Dedifferentiated amniotic fluid mesenchymal stem cell (primary cell): ENCODE measurements around the gene NPR2.

Source experiments
- DNase-seq: peaks from one replicate; pipeline ENCODE4 v3.0.0-alpha.2; 2016; ENCODE audit errors: extremely low spot score

NPR2 gene

GRCh38 chr9:35791297-35791921 is at the start of gene NPR2:
TSS of gene NPR2 (plus strand) at chr9:35791591. CDS start at chr9:35792409, 818 bp downstream.
- no peak for DNase-seq

GRCh38 chr9:35741740-35742139 is 49.7 kb upstream of the NPR2 start:
- no peak for DNase-seq

- DNase-seq = no peak
Observed at GRCh38 chr9:35743452-35743851, 47.9 kb upstream of the NPR2 start.

DNA sequence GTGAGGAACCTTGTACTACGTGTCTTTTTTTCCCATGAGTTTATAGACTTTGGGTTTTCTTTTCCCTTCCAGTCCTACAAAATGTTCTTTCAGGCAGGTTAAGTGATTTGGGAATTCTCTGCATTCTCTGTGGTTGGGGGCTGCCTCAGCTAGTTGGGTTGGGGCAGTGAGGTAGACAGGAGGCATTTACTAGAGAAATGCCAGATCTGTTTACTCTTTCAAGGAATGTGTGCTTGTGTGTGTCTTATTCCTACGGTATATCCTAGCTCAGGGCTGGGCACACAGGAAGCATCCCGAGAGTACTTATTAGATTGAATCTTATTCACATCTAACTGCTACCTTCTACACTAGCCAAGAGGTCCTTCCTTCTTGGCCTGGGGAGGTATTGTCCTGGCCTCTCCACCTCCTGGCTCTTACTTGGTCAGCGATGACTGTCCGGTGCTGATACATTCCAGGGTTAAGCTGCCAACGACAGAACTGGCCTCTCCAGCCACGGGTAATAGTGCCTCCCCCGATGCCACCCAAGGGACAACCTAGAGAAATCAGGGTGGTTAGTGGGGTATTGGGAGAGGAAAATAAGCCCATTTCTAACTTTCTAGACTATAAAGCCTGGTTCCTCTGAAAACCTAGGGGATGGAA is 47.4 kb upstream of the NPR2 start:
- DNase-seq = no peak

- DNase-seq = no peak
Observed at GRCh38 chr9:35745569-35745968, 45.8 kb upstream of the NPR2 start.

- no peak for DNase-seq
Observed at GRCh38 chr9:35746583-35746982, 44.8 kb upstream of the NPR2 start.

GRCh38 chr9:35748242-35748857 is 43.0 kb upstream of the NPR2 start:
- no peak for DNase-seq

GRCh38 chr9:35748858-35749514 is 42.4 kb upstream of the NPR2 start, which contains the start of the genes GBA2 and RGP1:
TSS of gene GBA2 (minus strand) at chr9:35749228. CDS start at chr9:35748704, 524 bp downstream.
TSS of gene RGP1 (plus strand) at chr9:35749287. CDS start at chr9:35749756, 469 bp downstream.
- peak; percentile 47 for DNase-seq

- no peak for DNase-seq
Observed at GRCh38 chr9:35749515-35750255, 41.7 kb upstream of the NPR2 start.

- DNase-seq = no peak
Observed at GRCh38 chr9:35750256-35750531, 41.2 kb upstream of the NPR2 start.

- no peak for DNase-seq
Observed at GRCh38 chr9:35753466-35753865, 37.9 kb upstream of the NPR2 start.

GRCh38 chr9:35754264-35754663 is 37.1 kb upstream of the NPR2 start, which contains the start of gene MSMP:
TSS of gene MSMP (minus strand) at chr9:35754276. CDS start at chr9:35754129, 147 bp downstream.
- no peak for DNase-seq

DNA sequence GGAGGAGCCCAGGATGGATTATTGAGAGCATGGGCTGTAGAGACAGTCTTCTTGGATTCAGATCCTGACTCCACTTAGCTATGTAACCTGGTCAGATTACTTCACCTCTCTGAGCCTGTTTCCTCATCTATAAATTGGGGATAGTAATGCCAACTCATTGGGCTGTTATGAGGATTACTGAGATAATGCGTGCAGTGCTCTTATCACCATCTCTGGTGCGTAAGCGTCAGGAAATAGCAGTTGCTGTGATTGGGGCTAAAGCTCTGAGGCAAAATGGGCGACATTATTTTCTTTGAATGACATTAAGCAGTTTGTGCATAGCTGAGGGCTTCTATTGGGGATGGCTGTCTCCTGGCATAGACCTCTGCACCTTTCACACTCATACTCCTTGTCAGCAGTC is 36.3 kb upstream of the NPR2 start:
- no peak for DNase-seq

DNA sequence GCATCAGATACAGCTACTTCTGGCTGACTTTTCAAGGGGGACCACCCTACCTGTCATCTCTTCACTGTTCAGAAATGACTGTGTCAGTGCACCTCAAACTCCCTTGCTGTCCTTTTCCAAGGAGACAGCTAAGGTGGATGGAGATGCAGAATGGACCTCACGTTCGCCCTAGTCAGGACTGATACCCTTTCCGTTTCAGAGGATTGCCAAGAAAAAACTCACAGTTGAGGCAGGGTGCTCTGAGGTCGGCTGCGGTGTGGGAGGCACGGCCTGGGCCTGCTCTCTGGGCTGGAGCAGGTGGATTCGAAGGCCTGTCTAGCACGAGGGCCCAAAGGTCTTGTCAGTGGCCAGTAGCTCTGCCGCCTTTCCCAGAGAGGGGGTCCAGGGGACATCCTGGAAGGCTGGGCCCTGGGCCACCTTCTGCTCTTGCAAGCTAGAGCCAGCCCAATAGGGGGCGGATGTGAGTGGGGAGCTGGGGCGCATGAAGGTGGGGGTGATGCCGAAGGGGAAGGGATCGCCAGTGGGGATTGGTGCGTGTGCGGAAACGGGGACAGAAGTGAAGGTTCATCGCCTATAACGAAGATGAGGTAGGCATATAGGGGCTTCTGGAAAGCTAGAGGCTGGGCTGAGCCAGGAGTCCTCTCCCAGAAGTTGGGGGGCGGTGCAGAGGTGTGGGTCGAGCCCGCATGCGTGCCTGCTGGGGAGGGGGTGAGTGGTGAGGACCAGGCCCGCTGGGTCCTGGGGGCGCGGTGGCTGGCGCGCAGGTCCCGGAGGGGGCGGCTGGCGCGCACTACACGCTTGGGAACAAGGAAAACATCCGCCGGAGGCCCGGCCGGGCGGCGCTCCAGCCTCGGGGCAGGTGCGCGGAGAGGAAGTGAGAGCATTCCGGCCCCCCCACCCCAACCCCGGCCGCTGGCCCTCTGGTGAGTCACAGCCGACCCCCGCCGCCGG is 34.8 kb upstream of the NPR2 start:
- DNase-seq = no peak

DNA sequence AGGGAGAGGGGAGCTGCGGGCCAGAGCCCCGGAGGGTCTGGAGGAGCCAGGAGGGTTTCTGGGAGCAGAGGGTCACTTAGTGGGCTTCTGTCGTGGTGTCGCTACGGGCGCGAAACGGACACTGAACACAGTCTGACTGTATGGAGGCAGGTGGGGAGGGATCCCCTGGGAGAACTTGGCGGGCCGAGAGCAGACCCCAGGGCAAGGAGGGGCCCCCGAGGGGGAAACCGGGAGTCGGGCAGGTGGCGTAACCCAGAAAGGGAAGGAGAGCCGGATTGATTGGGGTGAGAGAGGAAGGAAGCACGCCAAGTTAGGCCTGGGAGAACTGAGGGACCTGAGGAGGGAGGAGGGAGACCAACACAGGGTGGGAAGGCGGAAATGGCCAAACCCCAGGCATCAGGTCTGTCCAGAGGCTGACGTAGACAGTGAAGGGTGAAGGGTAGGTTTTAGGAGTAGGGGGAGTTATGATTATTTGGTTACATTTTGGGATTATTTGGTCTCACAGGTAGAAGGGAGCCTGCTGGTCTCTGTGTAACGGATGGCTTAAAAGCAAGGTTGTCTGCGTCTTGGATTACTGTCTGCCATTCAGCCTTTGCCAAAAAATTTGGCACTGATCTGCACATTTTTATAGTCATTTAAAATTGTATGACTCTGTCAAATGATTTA is 34.0 kb upstream of the NPR2 start:
- DNase-seq = no peak

- DNase-seq = no peak
Observed at GRCh38 chr9:35757892-35758275, 33.5 kb upstream of the NPR2 start.

GRCh38 chr9:35758475-35759050 is 32.8 kb upstream of the NPR2 start:
- DNase-seq = no peak

GRCh38 chr9:35759795-35760194 is 31.6 kb upstream of the NPR2 start:
- DNase-seq = no peak

DNA sequence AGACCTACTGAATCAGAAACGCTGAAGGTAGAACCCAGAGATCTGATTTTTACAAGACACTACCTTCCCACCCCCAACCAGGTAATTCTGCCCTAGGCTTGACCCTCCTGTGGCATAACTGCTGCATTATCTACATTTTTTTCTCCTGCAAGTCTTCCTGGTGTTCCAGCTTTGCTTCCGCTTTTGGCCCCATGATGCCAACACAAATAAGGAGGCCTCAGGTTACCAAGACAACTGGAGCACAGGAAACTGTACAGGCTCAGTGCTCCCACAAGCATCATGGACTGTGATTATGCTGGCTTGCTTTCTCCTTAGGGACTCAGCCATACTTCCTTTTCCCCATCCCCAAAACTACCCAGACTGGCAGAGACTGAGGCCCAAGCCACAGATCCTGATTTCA is 30.7 kb upstream of the NPR2 start:
- DNase-seq = no peak

- no peak for DNase-seq
Observed at GRCh38 chr9:35763181-35763580, 28.2 kb upstream of the NPR2 start.
